ENCODE data around the gene NAP1L4.

DNA sequence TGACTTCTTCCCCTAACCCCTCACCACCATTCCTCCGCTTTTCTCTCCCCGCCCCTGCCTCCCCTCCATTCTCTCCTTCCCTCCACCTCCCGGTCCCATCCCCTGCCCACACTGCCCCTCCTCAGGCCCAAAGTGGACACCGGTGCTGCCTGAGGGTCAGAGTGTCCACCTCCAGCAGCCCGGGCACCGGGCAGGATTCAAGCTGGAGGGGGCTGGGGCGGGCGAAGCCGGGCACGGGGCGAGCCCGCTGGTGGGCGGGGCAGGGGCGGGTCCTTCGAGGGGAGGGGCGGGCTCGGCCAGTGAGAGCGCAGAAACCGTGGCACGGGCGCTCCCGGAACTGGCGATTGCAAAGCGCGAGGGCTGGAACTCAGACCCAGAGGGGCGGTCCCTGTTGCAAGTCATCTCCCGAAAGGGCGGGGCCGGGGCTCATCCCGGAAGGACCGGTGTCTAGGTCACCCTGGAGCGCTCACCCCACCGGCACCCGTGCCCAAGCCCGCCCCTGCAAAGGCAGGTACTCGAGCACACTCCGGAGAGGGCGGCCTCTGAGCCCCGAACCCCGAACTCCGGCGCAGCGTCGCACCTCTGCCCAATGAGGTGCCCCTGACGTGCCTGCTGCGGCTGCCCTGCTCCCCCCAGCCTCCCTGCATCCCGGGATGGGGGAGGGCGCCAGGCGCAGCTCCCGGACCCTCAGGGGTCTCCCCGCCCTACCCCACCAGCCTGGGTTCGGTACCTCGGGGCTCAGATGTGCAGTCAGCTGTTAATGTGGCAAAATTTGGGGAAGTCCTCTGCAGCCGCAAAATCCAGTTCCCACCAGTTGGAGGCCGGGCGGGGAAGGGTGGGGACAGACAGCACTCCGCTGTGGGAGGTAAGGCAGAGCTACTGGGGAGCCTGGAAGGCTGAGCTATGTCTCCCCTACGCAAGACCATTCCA lies 90.0 kb downstream of the NAP1L4 start:
- TF ChIP-seq GATA3 (IDR thresholded peaks at IDR 0.05; ENCODE audit: low read depth, low read length) = no peak
- no peak for TF ChIP-seq GATA2 (IDR thresholded peaks at IDR 0.05; ENCODE audit: low read depth, low read length)
